PFSK-1 (cell line): Measurements from ENCODE around the gene AGR3. TPM values are rescaled to one million over a fixed set of nuclear protein-coding genes. Genes with fewer than 3 reads are reported as not detected.

Source experiments
- FOXP2 ChIP-seq: optimal IDR thresholded peaks from 2 replicates; pipeline ENCODE3; 2011; ENCODE audit warnings: borderline replicate concordance, control low read depth, inconsistent platforms; ENCODE audit not compliant: insufficient read depth; ENCODE audit errors: extremely low read length, extremely low read depth
- POLR2AphosphoS5 ChIP-seq: IDR thresholded peaks from 2 replicates; pipeline ENCODE4 v1.6.1; 2012; ENCODE audit warnings: low read depth, mild to moderate bottlenecking, control low read depth, low read length, moderate library complexity
- REST ChIP-seq, 2 experiments: IDR thresholded peaks; 2 replicates each; pipeline versions ENCODE4 v1.6.1 to v1.8.0; 2011 to 2012; ENCODE audit warnings: low read depth in 2 of 2, low read length in 2 of 2, control low read depth in 1 of 2, inconsistent platforms in 1 of 2, mild to moderate bottlenecking in 1 of 2, moderate library complexity in 1 of 2; ENCODE audit not compliant: insufficient read depth in 1 of 2
- SIN3A ChIP-seq: IDR thresholded peaks from 2 replicates; pipeline ENCODE4 v1.6.1; 2012; ENCODE audit warnings: mild to moderate bottlenecking, low read length, moderate library complexity, borderline replicate concordance; ENCODE audit not compliant: insufficient read depth
- TAF1 ChIP-seq: IDR thresholded peaks from 2 replicates; pipeline ENCODE4 v1.6.1; 2012; ENCODE audit warnings: low read length, control low read depth, borderline replicate concordance; ENCODE audit not compliant: insufficient read depth
- polyA plus RNA-seq: library from polyadenylated mRNA; unstranded; fragments of >200 nt; gene quantifications from one replicate; pipeline ENCODE4 v1.2.1, GENCODE V29; 2012; ENCODE audit warnings: low read depth, missing spikeins; ENCODE audit not compliant: insufficient read length

The AGR3 gene
- not detected for polyA plus RNA-seq

- TF ChIP-seq TAF1 (no peak), REST (IDR thresholded peaks at IDR 0.05; ENCODE audit: insufficient read depth in 1 of 2, low read depth in 2 of 2, low read length in 2 of 2) (no peak)
Measured at GRCh38 chr7:16881844-16882243, at the start of gene AGR3. Gene AGR3 (minus strand): TSS chr7:16881983. CDS start chr7:16878618, 3,365 bp downstream.

- TF ChIP-seq REST (IDR thresholded peaks at IDR 0.05; ENCODE audit: insufficient read depth in 1 of 2, low read depth in 2 of 2, low read length in 2 of 2), result no peak
- no peak for TF ChIP-seq FOXP2
- TF ChIP-seq TAF1, result no peak
- no peak for TF ChIP-seq SIN3A
- no peak for TF ChIP-seq POLR2AphosphoS5
Measured at GRCh38 chr7:16930946-16931345, 49.2 kb upstream of the AGR3 start.

GRCh38 chr7:16929146-16929762 is 47.5 kb upstream of the AGR3 start:
- TF ChIP-seq REST (IDR thresholded peaks at IDR 0.05; ENCODE audit: insufficient read depth in 1 of 2, low read depth in 2 of 2, low read length in 2 of 2) (no peak), POLR2AphosphoS5 (no peak), TAF1 (no peak), SIN3A (no peak), FOXP2 (no peak)

DNA sequence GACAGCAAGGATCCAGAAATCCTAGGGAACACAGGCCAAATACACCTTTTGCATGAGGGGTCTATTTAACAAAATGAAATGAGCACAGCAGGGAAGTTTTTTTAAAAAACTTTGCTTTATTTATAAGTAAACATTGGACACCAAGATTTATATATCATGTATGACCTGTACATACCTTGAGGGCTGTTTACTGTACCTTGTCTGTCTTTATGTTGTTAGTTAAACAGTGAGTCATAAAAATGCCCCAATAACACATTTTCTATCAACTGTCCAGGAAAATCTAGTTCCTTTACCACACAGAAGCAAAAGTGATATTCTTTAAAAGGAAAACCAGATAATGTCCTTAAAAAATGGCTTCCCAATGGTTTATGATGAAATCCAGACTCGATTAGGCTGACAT is 45.1 kb upstream of the AGR3 start:
- TF ChIP-seq REST (IDR thresholded peaks at IDR 0.05; ENCODE audit: insufficient read depth in 1 of 2, low read depth in 2 of 2, low read length in 2 of 2), result no peak

DNA sequence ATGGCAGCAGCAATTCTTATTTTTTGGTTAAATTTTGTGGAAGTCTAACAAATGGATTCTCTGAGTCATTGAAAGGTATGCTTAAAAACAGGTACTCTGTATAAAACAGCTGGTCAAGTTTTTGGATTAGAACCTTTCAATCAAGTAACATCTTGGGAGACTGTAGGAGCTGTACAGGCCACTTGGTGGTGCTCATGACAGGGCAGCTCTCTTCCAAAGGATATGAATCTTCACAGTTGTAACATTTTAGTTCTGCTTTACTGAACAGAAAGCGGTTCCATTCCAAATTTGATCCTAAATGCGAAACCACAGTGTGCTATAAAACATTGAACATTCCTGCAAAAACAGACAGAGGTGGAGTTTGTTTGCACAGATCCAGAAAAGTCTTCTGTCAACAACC is 44.5 kb upstream of the AGR3 start:
- TF ChIP-seq POLR2AphosphoS5 (no peak), TAF1 (no peak), SIN3A (no peak), REST (IDR thresholded peaks at IDR 0.05; ENCODE audit: insufficient read depth in 1 of 2, low read depth in 2 of 2, low read length in 2 of 2) (no peak), FOXP2 (no peak)
